IPS-NIHi7 (cell line): Measurements from ENCODE around the gene LY6G6C.
A peak's percentile ranks its signal among the peaks of the same experiment; 100 is the strongest.

Experiments used
- DNase-seq: peaks from one replicate; pipeline ENCODE4 v3.0.0; 2012; ENCODE audit warnings: mixed read lengths; ENCODE audit errors: extremely low spot score

The LY6G6C gene

GRCh38 chr6:31741815-31742214 lies 20.3 kb upstream of the LY6G6C start:
- DNase-seq = no peak

DNA sequence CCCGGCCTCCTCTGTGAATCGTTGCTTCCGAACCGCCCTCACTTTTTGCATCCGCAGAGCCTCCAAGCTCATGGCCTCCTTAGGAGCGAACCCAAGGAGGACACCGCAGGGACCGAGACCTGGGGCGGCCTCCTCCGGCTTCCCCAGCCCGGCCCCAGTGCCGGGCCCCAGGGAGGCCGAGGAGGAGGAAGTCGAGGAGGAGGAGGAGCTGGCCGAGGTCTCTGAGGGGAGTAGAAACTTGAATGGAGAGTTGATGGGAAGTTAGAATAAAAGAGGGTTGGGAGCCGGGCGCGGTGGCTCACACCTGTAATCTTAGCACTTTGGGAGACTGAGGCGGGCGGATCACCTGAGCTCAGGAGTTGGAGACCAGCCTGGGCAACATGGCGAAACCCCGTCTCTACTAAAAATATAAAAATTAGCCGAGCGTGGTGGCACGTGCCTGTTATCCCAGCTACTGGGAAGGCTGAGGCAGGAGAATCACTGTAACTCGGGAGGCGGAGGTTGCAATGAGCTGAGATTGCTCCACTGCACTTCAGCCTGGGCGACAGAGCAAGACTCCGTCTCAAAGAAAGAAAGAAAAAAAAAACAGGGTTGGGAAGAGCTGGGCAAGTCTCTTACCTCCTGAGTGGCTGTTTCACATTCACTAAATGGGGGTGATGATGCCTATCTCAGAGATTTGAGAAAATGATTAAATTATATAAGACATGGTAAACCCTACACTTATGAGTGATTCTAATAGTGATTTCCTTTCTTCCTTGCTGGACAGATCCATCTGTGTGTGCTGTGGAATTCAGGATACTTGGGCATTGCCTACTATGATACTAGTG lies 19.1 kb upstream of the LY6G6C start:
- no peak for DNase-seq

DNA sequence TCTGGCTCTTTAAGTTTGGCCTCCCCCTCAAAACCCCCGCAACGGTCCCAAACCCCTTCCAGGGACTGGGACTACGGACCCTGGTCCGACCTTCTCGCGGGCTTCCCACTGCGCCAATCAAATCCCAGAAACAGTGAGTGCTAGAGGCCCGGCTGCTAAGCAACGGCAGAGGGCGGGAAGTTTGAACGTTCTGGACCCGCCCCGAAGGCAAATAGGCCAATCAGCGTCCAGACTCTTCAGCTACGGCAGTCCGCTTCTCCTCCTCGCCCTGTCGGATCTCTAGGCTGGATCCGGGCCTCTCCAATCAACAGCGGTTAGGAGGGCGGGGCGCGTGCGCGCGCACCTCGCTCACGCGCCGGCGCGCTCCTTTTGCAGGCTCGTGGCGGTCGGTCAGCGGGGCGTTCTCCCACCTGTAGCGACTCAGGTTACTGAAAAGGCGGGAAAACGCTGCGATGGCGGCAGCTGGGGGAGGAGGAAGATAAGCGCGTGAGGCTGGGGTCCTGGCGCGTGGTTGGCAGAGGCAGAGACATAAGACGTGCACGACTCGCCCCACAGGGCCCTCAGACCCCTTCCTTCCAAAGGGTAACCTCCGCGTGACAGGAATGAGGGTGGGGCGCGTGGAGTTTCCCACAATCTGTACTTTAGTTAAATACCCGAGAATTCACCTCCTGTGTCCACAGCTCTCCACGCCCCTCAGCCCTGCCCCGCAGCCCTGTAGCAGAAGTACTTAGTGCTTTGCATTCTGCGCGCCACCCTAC lies 18.3 kb upstream of the LY6G6C start, which contains the start of gene MSH5:
Gene MSH5 (plus strand): TSS at position 367 of the 758 bp plus-strand sequence. CDS start 462 bp downstream, outside the sequence.
- peak; percentile 96 for DNase-seq

- DNase-seq = no peak
These were observed 16.7 kb upstream of the LY6G6C start for GRCh38 chr6:31737991-31738979.

DNA sequence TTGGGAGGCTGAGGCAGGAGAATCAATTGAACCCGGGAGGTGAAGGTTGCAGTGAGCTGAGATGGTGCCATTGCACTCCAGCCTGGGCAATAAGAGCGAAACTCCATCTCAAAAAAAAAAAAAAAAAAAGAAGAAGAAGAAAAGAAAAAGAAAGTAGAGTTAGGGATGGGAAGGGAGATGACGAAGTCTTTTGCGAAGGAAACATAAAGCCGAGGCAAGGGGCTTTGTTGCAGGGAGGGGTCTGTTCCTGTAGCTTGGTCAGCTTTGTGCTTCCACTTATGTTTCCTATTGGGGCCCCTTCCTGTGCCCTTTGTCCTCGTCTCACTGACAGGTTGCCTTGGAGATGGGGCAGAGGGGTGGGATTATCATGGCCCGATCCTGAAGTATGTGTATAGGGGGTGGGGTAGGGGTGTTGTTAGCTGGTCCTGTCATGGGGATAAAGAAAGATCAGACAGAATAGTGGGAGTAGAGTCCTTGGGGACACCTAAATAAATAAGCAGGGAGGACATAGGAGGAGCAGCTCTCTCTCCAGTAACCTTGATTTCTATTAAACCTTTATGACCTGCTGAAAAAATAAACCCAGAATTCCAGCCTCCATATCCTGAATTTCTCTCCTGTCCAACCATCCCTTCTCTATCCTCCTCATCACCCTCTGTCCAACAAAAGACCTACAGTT lies 15.9 kb upstream of the LY6G6C start:
- no peak for DNase-seq

DNA sequence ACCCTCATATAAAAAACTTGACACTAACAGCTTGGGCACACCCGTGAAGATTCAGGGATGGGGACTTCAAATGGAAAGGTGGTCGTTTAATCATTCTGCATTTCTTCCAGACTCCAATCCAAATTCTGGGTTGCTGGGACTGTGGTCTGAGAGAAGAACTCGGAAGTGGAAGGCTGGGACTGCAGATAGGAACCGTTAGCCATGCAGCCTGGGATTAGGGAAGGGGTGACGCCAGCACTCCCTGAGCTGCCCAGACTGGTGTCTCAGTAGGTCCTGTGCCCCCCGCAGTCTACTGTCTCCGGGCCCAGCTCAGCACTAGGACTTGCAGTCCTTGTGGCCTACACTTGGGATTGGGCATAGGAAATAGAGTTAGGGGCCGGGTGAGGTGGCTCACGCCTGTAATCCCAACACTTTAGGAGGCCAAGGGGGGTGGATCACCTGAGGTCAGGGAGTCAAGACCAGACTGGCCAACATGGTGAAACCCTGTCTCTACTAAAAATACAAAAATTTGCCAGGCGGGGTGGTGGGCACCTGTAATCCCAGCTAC lies 15.3 kb upstream of the LY6G6C start:
- no peak for DNase-seq

GRCh38 chr6:31736021-31736767 lies 14.6 kb upstream of the LY6G6C start, which contains the start of gene CLIC1:
Gene CLIC1 (minus strand): TSS chr6:31736530. CDS start chr6:31736300, 230 bp downstream.
- peak; percentile 84 for DNase-seq

DNA sequence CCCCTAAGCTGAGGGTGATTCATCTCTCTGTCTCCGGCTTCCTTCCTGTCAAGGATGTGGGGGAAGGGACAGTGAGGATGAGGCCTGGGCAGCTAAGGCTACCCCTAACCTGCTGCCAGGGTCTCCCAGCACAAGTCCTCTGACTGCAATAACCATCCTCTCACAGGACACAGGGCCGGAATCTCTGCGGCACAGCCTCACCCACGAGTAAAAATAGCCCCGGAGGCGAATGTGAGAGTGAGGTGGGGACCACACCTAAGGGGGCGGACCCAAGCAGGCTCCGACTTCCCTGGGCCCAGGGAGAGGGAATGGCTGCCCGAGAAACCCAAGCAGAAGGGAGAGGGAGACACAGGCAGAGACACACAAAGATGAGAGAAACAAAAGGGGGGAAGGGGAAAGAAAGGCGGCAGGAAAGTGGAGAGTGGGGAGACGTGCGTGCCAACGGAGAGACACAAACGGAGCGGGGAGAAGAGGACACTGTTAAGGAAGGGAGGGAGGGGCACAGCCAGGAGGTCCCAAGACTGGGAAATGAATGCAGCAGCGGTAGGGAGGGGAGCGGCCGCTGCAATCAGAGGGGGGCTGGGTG lies 13.4 kb upstream of the LY6G6C start:
- DNase-seq = peak; percentile 82

GRCh38 chr6:31734247-31734820 lies 12.8 kb upstream of the LY6G6C start:
- no peak for DNase-seq

GRCh38 chr6:31733734-31734133 lies 12.2 kb upstream of the LY6G6C start:
- DNase-seq = no peak

DNA sequence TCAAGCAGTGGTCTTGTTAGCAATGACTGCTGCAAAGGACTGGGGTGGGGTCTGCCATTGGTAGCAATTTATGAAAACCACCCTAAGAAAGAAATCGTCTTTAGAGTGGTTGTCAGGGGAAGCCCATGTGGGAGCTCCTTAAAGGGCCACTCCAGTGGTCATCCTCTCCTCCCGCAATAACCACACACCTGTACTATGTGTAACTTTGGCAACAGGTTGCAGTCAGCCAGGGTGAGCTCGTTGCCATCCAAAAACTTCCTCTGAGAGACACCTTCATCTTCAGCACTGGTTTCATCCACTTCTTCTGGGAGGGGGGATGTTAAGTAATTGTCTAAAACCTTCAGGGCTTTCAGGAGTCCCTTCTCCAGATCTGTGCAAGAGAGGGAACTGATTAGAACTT lies 10.5 kb upstream of the LY6G6C start:
- DNase-seq = no peak

DNA sequence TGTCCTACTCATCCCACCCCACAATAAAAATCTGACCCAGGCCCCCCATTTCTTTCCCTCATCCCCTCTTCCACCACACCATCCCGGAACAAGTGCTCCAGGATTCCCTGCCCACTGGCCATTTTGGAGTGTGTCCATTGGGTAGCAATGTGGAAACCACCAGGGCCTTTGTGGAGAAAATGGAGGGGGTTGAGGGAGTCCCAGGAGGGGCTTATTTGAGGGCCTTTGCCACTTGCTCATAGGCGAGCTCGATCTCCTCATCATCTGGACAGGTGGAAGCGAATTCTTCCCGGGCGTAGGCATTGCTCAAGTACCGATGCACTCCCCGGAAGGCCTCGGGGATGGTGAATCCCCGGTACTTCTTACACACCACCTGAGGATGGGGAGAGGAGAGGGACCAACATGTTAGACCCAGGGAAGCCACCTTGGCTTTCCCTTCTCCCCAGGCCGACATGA lies 9.1 kb upstream of the LY6G6C start:
- no peak for DNase-seq

- peak; percentile 90 for DNase-seq
These were observed 8.6 kb upstream of the LY6G6C start for GRCh38 chr6:31729979-31730630.

DNA sequence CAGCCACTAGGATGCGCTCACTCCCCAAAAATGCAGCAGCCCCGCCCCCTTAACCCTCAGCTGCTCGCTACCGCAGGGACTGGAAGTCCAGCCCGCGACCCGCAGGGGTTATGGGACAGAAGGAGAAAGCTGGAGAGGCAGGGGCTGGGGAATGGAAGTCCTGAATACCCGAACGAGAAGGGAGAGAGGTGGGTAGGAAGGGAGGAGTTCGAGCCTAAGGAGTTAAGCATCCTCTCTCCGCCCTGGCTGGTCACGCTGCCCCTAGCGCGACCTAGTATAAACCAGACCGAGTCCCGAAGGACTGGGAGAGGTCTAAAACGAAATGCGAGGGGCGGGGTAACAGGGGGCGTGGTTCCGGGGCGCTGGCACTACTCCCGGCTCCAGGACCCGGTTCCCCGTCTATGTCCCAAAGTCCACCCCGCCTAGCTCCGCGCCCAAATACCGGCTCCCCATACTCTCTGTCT lies 8.0 kb upstream of the LY6G6C start:
- DNase-seq = peak; percentile 87

DNA sequence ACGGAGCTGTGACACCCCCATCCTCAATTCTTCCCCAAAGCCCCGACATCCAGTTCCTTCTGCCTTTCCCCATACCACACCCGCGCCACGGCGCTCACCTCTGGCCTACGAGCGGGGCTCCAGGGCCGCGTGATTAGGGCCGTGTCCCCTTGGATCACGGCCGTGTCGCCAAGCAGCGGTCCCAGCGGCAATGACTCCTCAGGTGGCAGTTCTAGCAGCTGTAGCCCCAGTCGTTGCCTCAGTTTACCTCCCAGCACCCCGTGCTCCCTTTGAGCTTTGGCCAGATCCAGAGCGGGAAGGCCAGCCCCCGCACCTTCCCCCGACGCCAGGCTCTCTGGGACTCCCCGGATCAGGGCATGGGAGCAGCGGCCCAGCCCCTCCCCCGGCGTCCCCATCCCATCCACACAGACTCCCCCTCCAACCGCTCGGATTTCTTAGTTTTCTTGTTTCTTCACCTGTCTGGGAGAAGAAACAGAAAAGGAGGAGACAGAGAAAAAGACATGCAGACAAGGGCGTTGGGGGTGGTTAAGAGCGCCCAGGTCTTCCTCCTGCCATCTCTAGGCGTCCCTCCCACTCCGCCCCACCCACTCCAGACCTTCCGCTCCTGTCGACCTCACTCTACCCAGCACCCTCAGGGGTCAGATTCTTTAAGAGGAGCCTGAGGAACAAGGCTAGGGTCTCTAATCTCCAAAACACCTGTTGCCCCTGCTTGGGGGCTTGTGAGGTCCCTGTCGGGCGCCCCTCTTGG lies 7.4 kb upstream of the LY6G6C start, which contains the start of gene DDAH2:
Gene DDAH2 (minus strand): TSS at position 533 of the 748 bp plus-strand sequence. CDS start 138 bp downstream, at position 395.
- DNase-seq = no peak

DNA sequence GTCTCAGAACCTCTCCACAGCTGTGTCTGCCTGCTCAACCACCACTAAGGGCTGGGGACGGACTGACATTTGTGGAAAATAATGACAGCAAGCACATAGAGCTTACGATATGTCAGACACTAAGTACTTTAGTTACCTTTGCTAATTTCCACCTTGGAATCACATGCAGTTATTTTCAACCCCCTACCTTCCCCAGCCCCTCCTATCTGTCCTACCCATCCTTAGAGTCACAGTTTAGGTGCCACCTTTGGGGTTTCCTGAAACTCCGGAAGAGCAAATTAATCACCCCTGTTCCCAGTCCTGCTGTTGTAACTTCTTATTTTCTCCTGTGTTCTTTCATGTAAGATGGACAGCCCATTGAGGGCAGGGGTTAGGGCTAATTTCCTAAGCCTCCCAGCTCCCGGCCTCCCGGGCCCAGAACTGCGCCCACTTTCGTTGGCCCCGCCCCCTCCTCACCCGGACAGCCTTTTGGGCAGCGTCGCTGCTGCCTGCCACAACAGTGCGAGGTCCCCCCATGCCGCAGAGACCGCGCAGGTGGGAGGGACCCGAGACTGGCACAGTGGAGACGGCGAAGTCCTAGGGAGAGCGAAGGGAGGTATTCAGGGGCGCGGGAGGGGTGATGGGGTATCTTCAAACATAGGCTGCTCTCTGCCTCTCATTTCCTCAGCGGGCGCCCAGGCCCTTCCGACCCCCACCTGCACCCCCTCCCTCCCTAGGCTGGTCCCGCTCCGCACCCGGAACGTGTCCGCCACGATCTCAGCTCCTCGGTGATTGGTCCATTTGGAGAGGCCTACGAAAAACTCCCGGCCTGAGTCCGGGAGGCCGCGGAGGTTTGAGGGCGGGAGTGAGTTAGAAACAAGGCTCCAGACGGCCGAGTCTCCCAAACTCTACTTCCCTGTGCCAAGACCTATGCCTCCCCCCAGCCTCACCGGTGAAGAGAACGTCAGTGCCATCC lies 6.4 kb upstream of the LY6G6C start:
- no peak for DNase-seq
